Esophagus muscularis mucosa (tissue), 4 donors: ENCODE results near the gene PREP. TPM values are rescaled to one million over a fixed set of nuclear protein-coding genes. Genes with fewer than 3 reads are reported as not detected.

ENCODE experiments used
- DNase-seq: peaks from one replicate; pipeline ENCODE4 v3.0.0-alpha.2; 2017; ENCODE audit errors: extremely low spot score
- H3K27ac ChIP-seq, 4 donors: fragments of 200-600 bp; sonication (generic); replicated peaks in 1 of 4; 1 replicate in 3 of 4; 2 replicates in 1 of 4; pipeline ENCODE4 v1.5.1; 2016 to 2019; ENCODE audit warnings: mild to moderate bottlenecking in 1 of 4
- H3K27me3 ChIP-seq, 4 donors: fragments of 200-600 bp; sonication (generic); one replicate each; pipeline versions ENCODE4 v1.5.1 to v1.6.0; 2016 to 2019
- H3K36me3 ChIP-seq, 4 donors: fragments of 200-600 bp; sonication (generic); one replicate each; pipeline ENCODE4 v1.5.1; 2016 to 2019
- H3K4me1 ChIP-seq, 4 donors: fragments of 200-600 bp; sonication (generic); one replicate each; pipeline ENCODE4 v1.5.1; 2016 to 2019
- H3K4me3 ChIP-seq, 4 donors: fragments of 200-600 bp; sonication (generic); 1 replicate in 2 of 4; 2 replicates in 2 of 4; pipeline ENCODE4 v1.5.1; 2016 to 2019; ENCODE audit warnings: mild to moderate bottlenecking in 4 of 4, moderate library complexity in 1 of 4
- H3K9me3 ChIP-seq, 4 donors: fragments of 200-600 bp; sonication (generic); 1 replicate in 3 of 4; 2 replicates in 1 of 4; pipeline ENCODE4 v1.5.1; 2016 to 2019
- CTCF ChIP-seq, 3 experiments: fragments of 200-600 bp in 2 of 3; fragments of 450-650 bp in 1 of 3; sonication (generic) in 2 of 3; IDR thresholded peaks; one replicate each; pipeline ENCODE4 v1.5.1; 2017 to 2019; ENCODE audit warnings: antibody characterized with exemption in 3 of 3, mild to moderate bottlenecking in 2 of 3, moderate library complexity in 1 of 3
- EP300 ChIP-seq: sonication (generic); formaldehyde crosslinking; IDR thresholded peaks from one replicate; pipeline ENCODE4 v1.6.1; 2017; ENCODE audit warnings: antibody characterized with exemption
- POLR2A ChIP-seq: fragments of 450-650 bp; IDR thresholded peaks from one replicate; pipeline ENCODE4 v1.6.1; 2017; ENCODE audit warnings: antibody characterized with exemption, moderate library complexity, mild to moderate bottlenecking, low read depth
- POLR2AphosphoS5 ChIP-seq, 2 donors: sonication (generic); formaldehyde crosslinking; IDR thresholded peaks; one replicate each; pipeline ENCODE4 v1.6.1; 2017; ENCODE audit warnings: antibody characterized with exemption in 2 of 2
- WGBS: methylation state at CpG from one replicate; pipeline ENCODE4 v1.1.5; 2018; 5-methylcytosine and 5-hydroxymethylcytosine counted together
- intact Hi-C: fragments of 100-400 bp; cut with DNase I; formaldehyde crosslinking; loops from one replicate; pipeline ENCODE4 v1.15.1; 2023
- total RNA-seq, 4 donors: library from RNA; depleted of rRNA; stranded (reverse); fragments of >200 nt; gene quantifications; one replicate each; pipeline versions ENCODE4 v1.1.0 to v1.2.1, GENCODE V29; 2016

PREP gene
- total RNA-seq, 4 donors from 2014 or later = 17.9 to 21.6 (median 19.0) TPM

- Histone ChIP-seq H3K36me3 (peaks cover 17 to 55% (median 45%) of the 10 kb centered on the region in 4 donors), H3K27me3 (no peaks in the 10 kb centered on the region), H3K9me3 (no peaks in the 10 kb centered on the region), H3K4me1 (peaks cover 10 to 14% (median 11%) of the 10 kb centered on the region in 4 donors), H3K4me3 (no peak overlapping the region), H3K27ac (no peak overlapping the region)
- 52% methylated on average over 9 of the region's 9 CpGs for WGBS
- no peak for DNase-seq
- TF ChIP-seq POLR2AphosphoS5 (IDR thresholded peaks at IDR 0.05) (no peak), CTCF (IDR thresholded peaks at IDR 0.05) (no peak), POLR2A (no peak), EP300 (no peak)
- intact Hi-C loops = no loop called here
Measured at GRCh38 chr6:105326833-105327770, 75.8 kb downstream of the PREP start.

GRCh38 chr6:105326216-105326615, 76.7 kb downstream of the PREP start:
- TF ChIP-seq POLR2AphosphoS5 (IDR thresholded peaks at IDR 0.05) (no peak), POLR2A (no peak), EP300 (no peak), CTCF (IDR thresholded peaks at IDR 0.05) (no peak)
- DNase-seq = no peak
- intact Hi-C loops = no loop called here
- no peaks in the 10 kb centered on the region for H3K27me3 ChIP-seq
- H3K9me3 ChIP-seq = no peaks in the 10 kb centered on the region
- H3K4me3 ChIP-seq = no peak overlapping the region
- H3K36me3 ChIP-seq = peaks cover 14 to 55% (median 45%) of the 10 kb centered on the region in 4 donors
- WGBS = 39% methylated on average over 2 of the region's 2 CpGs
- H3K4me1 ChIP-seq = peaks cover 10 to 14% (median 11%) of the 10 kb centered on the region in 4 donors
- no peak overlapping the region for H3K27ac ChIP-seq

- Histone ChIP-seq H3K36me3 (peaks cover 14 to 48% (median 41%) of the 10 kb centered on the region in 4 donors), H3K27ac (no peak overlapping the region), H3K27me3 (no peaks in the 10 kb centered on the region), H3K4me3 (no peak overlapping the region), H3K9me3 (no peaks in the 10 kb centered on the region), H3K4me1 (peaks cover 10 to 16% (median 13%) of the 10 kb centered on the region in 4 donors)
- DNase-seq = no peak
- 77% methylated on average over 9 of the region's 9 CpGs for WGBS
- no peak for TF ChIP-seq POLR2A
- TF ChIP-seq CTCF (IDR thresholded peaks at IDR 0.05) = no peak
- no peak for TF ChIP-seq EP300
- TF ChIP-seq POLR2AphosphoS5 (IDR thresholded peaks at IDR 0.05) = no peak
- intact Hi-C loops = no loop called here
Measured at GRCh38 chr6:105324386-105324950, 78.4 kb downstream of the PREP start.

GRCh38 chr6:105322499-105323225, 80.2 kb downstream of the PREP start:
- WGBS = 95% methylated on average over 3 of the region's 3 CpGs
- no peaks in the 10 kb centered on the region for H3K27me3 ChIP-seq
- intact Hi-C loops = no loop called here
- no peaks in the 10 kb centered on the region for H3K9me3 ChIP-seq
- H3K4me1 ChIP-seq = peaks cover 10 to 16% (median 13%) of the 10 kb centered on the region in 4 donors
- peaks cover 7 to 37% (median 30%) of the 10 kb centered on the region in 4 donors for H3K36me3 ChIP-seq
- TF ChIP-seq POLR2AphosphoS5 (IDR thresholded peaks at IDR 0.05) = no peak
- no peak for TF ChIP-seq CTCF (IDR thresholded peaks at IDR 0.05)
- no peak for TF ChIP-seq POLR2A
- TF ChIP-seq EP300 = no peak
- no peak for DNase-seq
- no peak overlapping the region for H3K4me3 ChIP-seq
- no peak overlapping the region for H3K27ac ChIP-seq
